AG09319 (cell line): ENCODE data around the gene DDX60.

Experiments used
- DNase-seq: peaks from one replicate; pipeline ENCODE4 v3.0.0-alpha.2; 2010; ENCODE audit warnings: low read depth; ENCODE audit errors: extremely low read depth
- CTCF ChIP-seq: IDR thresholded peaks from 2 replicates; pipeline ENCODE4 v1.5.1; 2011; ENCODE audit warnings: low read depth, mild to moderate bottlenecking, inconsistent platforms, low read length, moderate library complexity

The DDX60 gene

DNA sequence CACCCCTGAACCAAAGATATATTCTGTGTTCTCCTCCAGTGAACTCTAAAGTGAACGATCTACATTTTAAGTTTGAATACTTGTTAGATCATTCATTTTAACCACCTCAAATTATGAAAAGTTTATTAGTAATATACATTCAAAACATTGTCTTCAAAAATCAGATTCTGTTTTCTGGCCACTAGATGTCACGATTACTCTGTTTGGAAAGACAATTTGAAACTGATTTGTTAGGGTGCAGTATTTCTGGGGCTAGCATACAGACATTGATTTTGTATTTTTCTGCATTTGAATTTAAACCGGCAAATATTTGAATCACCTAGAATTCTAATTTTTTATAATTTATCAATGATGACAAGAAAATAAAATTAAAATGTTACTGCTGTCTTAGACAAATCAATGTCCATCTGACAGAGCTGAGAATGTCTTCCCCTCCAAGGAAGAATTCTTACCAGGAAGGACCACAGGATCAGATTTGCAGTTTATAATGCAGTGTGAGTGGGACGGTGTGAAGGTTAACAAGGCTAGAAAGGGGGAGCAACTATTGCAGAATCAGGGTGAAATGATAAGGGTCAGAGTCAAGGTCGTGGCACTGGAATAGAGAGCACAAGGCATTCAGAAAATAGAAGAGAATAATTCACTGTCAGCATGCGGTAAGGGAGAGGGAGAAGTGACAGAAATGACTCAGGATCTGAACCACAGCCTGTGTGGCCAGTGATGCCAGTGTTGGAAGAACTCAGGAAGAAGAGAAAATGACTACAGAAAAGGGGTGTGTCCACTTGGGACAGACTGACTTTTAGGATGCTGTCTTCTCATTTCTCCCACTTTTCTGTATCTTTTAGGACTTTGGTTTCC is 134.6 kb downstream of the DDX60 start:
- TF ChIP-seq CTCF: peak; percentile 50
- peak; percentile 10 for DNase-seq

- DNase-seq: no peak
These were observed 140.9 kb downstream of the DDX60 start for GRCh38 chr4:168177546-168178149.

DNA sequence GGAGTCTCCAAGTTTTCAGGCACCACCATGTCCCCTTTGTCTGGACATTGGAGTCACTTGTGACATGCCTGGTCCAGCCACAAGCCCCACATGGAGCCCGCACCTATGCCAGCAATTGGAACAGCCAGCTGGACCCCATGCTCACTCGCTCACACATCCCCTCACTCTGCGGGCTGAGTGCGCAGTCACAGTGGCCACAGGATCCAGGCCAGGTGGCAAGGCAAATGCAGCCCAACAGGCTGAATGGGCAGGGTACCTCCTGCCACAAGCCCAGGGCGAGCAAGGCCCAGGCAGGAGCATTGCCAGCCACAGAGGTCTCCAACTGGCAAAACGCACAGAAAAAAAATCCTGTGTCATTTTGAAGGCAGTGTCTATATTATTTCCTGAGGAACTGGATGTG is 144.2 kb downstream of the DDX60 start:
- no peak for DNase-seq
- TF ChIP-seq CTCF: no peak

More at GRCh38 chr4:168177546-168178149, 140.9 kb downstream of the DDX60 start:
- no peak for TF ChIP-seq CTCF

DNA sequence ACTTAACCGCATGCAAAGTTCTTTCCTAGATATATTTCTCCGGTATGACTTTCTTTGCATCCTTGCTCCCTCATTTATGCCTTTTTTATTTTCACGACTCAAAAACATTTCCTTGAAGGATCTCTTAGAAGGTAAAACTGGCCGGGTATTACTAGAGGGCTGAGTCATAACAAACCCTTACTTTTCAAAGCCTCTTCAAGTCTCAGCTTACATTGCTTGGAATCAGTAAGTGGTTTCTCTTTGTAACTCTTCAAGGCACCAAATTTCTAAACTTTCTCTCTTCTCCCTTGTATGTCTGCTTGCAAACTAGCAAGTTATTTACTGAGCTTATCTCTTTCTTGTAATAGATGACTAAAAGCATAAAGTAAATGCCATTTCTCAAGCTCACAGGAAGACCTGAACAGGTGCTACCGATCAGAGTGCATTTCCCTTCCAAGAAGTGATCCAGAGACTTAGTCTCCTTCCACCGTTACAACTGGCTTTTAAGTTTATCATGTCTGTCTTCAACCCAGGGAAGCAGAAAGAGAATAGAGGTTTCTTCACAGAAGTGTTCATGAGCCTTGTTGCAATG is 150.8 kb downstream of the DDX60 start:
- TF ChIP-seq CTCF: no peak
- no peak for DNase-seq
